B cell (primary cell): ENCODE results near the gene SIGLEC5.

Source experiments
- CTCF ChIP-seq: fragments of 200-600 bp; IDR thresholded peaks from one replicate; pipeline ENCODE4 v1.8.0; 2022; ENCODE audit warnings: antibody characterized with exemption, mild to moderate bottlenecking
- EZH2 ChIP-seq: IDR thresholded peaks from 2 replicates; pipeline ENCODE4 v1.6.1; 2012; ENCODE audit warnings: borderline replicate concordance, low read depth, mild to moderate bottlenecking, moderate library complexity, low read length; ENCODE audit not compliant: insufficient read depth, poor library complexity, severe bottlenecking

GRCh38 chr19:51566489-51567100 is 63.6 kb downstream of the SIGLEC5 start:
- TF ChIP-seq CTCF (no peak), EZH2 (no peak)
